Astrocyte (in vitro differentiated cells and primary cell): ENCODE measurements around the gene STK24. TPM values are rescaled to one million over a fixed set of nuclear protein-coding genes. Genes with fewer than 3 reads are reported as not detected.

Experiments
- DNase-seq: peaks from one replicate; pipeline ENCODE4 v3.0.0-alpha.2; 2010; ENCODE audit warnings: low read depth
- FAIRE-seq: peaks from 2 replicates; lab custom pipeline; 2011; peaks lifted over from hg19 to GRCh38; lab: Jason Lieb, UNC
- H2AFZ ChIP-seq: 2 replicates; pipeline ENCODE4 v1.6.0; 2012; ENCODE audit warnings: low read depth, low read length, inconsistent platforms
- H3K27ac ChIP-seq: 2 replicates; pipeline ENCODE4 v1.5.1; 2011; ENCODE audit warnings: low read depth, low read length, inconsistent platforms
- H3K27me3 ChIP-seq: 2 replicates; pipeline ENCODE4 v1.6.0; 2011; ENCODE audit warnings: low read length, inconsistent platforms; ENCODE audit not compliant: insufficient read depth
- H3K36me3 ChIP-seq: 2 replicates; pipeline ENCODE4 v1.5.1; 2011; ENCODE audit warnings: low read length, inconsistent platforms; ENCODE audit not compliant: insufficient read depth
- H3K4me1 ChIP-seq: 2 replicates; pipeline ENCODE4 v1.5.1; 2011; ENCODE audit warnings: low read length, inconsistent platforms; ENCODE audit not compliant: insufficient read depth
- H3K4me2 ChIP-seq: 2 replicates; pipeline ENCODE4 v1.6.0; 2012; ENCODE audit warnings: low read length, inconsistent platforms
- H3K4me3 ChIP-seq: 2 replicates; pipeline ENCODE4 v1.5.1; 2011; ENCODE audit warnings: low read depth, mild to moderate bottlenecking, low read length, inconsistent platforms; ENCODE audit not compliant: insufficient read depth
- H3K79me2 ChIP-seq: 2 replicates; pipeline ENCODE4 v1.6.0; 2012; ENCODE audit warnings: mild to moderate bottlenecking, low read length, inconsistent platforms; ENCODE audit not compliant: insufficient read depth
- H3K9ac ChIP-seq: 2 replicates; pipeline ENCODE4 v1.6.0; 2012; ENCODE audit warnings: mild to moderate bottlenecking, low read length, inconsistent platforms
- H3K9me3 ChIP-seq: 2 replicates; pipeline ENCODE4 v1.5.1; 2012; ENCODE audit warnings: low read depth, mild to moderate bottlenecking, low read length, inconsistent platforms; ENCODE audit not compliant: insufficient read depth
- H4K20me1 ChIP-seq: 2 replicates; pipeline ENCODE4 v1.6.0; 2012; ENCODE audit warnings: low read length, inconsistent platforms; ENCODE audit not compliant: insufficient read depth
- H3K27ac Mint-ChIP-seq: one replicate; pipeline ENCODE4 v1.8.0; 2021; ENCODE audit warnings: mild to moderate bottlenecking, mixed read lengths; ENCODE audit not compliant: unreplicated experiment
- H3K27me3 Mint-ChIP-seq: one replicate; pipeline ENCODE4 v1.8.0; 2021; ENCODE audit warnings: low read depth, mixed read lengths; ENCODE audit not compliant: unreplicated experiment
- H3K36me3 Mint-ChIP-seq: one replicate; pipeline ENCODE4 v1.8.0; 2021; ENCODE audit warnings: low read depth, mixed read lengths; ENCODE audit not compliant: unreplicated experiment
- H3K4me1 Mint-ChIP-seq: one replicate; pipeline ENCODE4 v1.8.0; 2021; ENCODE audit warnings: low read depth, mixed read lengths; ENCODE audit not compliant: unreplicated experiment
- H3K4me3 Mint-ChIP-seq: one replicate; pipeline ENCODE4 v1.8.0; 2021; ENCODE audit warnings: mild to moderate bottlenecking, moderate library complexity, mixed read lengths; ENCODE audit not compliant: unreplicated experiment
- H3K9me3 Mint-ChIP-seq: one replicate; pipeline ENCODE4 v1.8.0; 2021; ENCODE audit warnings: mild to moderate bottlenecking, mixed read lengths; ENCODE audit not compliant: unreplicated experiment
- CTCF ChIP-seq: IDR thresholded peaks from 2 replicates; pipeline ENCODE4 v1.5.1; 2011; ENCODE audit warnings: low read depth, mild to moderate bottlenecking, inconsistent platforms, low read length, moderate library complexity; ENCODE audit not compliant: insufficient read depth
- EZH2 ChIP-seq: IDR thresholded peaks from 2 replicates; pipeline ENCODE4 v1.6.1; 2012; ENCODE audit warnings: mild to moderate bottlenecking, low read length, inconsistent platforms; ENCODE audit not compliant: insufficient read depth
- total RNA-seq: library from RNA; stranded (reverse); gene quantifications from 2 replicates; pipeline ENCODE4 v1.2.1, GENCODE V29; 2021

STK24 gene
- total RNA-seq, 1 donor from 2014 or later = 96.1 TPM

- Histone ChIP-seq H3K9me3 (no peaks in the 10 kb centered on the region), H3K4me3 (no peak overlapping the region), H3K36me3 (no peaks in the 10 kb centered on the region), H3K4me2 (peak overlapping the region; percentile 40), H3K79me2 (peaks cover 93% of the 10 kb centered on the region), H3K27me3 (no peaks in the 10 kb centered on the region), H2AFZ (no peak overlapping the region), H3K4me1 (peaks cover 47% of the 10 kb centered on the region), H3K27ac (peak overlapping the region; percentile 85), H3K9ac (peak overlapping the region; percentile 3), H4K20me1 (peaks cover 53% of the 10 kb centered on the region)
- TF ChIP-seq EZH2 = no peak
- no peak for TF ChIP-seq CTCF
- peaks cover 73% of the 10 kb centered on the region for H3K4me1 Mint-ChIP-seq
- H3K36me3 Mint-ChIP-seq = peaks cover 22% of the 10 kb centered on the region
- H3K27me3 Mint-ChIP-seq = no peaks in the 10 kb centered on the region
- H3K27ac Mint-ChIP-seq = peak overlapping the region; percentile 100
- peak overlapping the region; percentile 50 for H3K4me3 Mint-ChIP-seq
- no peak for FAIRE-seq
- peak; percentile 80 for DNase-seq
- no peaks in the 10 kb centered on the region for H3K9me3 Mint-ChIP-seq
These were observed 69.6 kb downstream of the STK24 start for GRCh38 chr13:98507282-98507797.

GRCh38 chr13:98506728-98507230 lies 70.1 kb downstream of the STK24 start:
- Mint-ChIP-seq H3K4me3 (peak overlapping the region; percentile 8), H3K27me3 (no peaks in the 10 kb centered on the region), H3K4me1 (peaks cover 75% of the 10 kb centered on the region), H3K36me3 (peaks cover 20% of the 10 kb centered on the region), H3K9me3 (no peaks in the 10 kb centered on the region), H3K27ac (peak overlapping the region; percentile 100)
- Histone ChIP-seq H3K4me3 (no peak overlapping the region), H3K79me2 (peaks cover 93% of the 10 kb centered on the region), H4K20me1 (peaks cover 59% of the 10 kb centered on the region), H3K9me3 (no peaks in the 10 kb centered on the region), H3K9ac (peak overlapping the region; percentile 3), H3K36me3 (no peaks in the 10 kb centered on the region), H3K27me3 (no peaks in the 10 kb centered on the region), H3K4me1 (peaks cover 47% of the 10 kb centered on the region), H3K4me2 (peak overlapping the region; percentile 40), H3K27ac (peak overlapping the region; percentile 85), H2AFZ (no peak overlapping the region)
- FAIRE-seq (no peak), DNase-seq (no peak)
- no peak for TF ChIP-seq EZH2
- TF ChIP-seq CTCF = no peak

- peak overlapping the region; percentile 100 for H3K27ac Mint-ChIP-seq
- no peak overlapping the region for H3K4me3 ChIP-seq
These were observed 70.6 kb downstream of the STK24 start for GRCh38 chr13:98506322-98506721.

More at GRCh38 chr13:98506322-98506721, 70.6 kb downstream of the STK24 start:
- H3K4me1 Mint-ChIP-seq = peaks cover 78% of the 10 kb centered on the region
- H3K9ac ChIP-seq = no peak overlapping the region
- DNase-seq (no peak), FAIRE-seq (no peak)
- peaks cover 93% of the 10 kb centered on the region for H3K79me2 ChIP-seq
- H3K27me3 ChIP-seq = no peaks in the 10 kb centered on the region
- no peaks in the 10 kb centered on the region for H3K36me3 ChIP-seq
- no peaks in the 10 kb centered on the region for H3K9me3 ChIP-seq
- H3K9me3 Mint-ChIP-seq = no peaks in the 10 kb centered on the region
- no peak overlapping the region for H3K27ac ChIP-seq
- H3K4me2 ChIP-seq = no peak overlapping the region
- H3K36me3 Mint-ChIP-seq = peaks cover 18% of the 10 kb centered on the region
- H3K4me1 ChIP-seq = peaks cover 47% of the 10 kb centered on the region
- no peak overlapping the region for H2AFZ ChIP-seq
- H3K4me3 Mint-ChIP-seq = no peak overlapping the region
- no peak for TF ChIP-seq CTCF
- TF ChIP-seq EZH2 = no peak
- H4K20me1 ChIP-seq = peaks cover 60% of the 10 kb centered on the region
- no peaks in the 10 kb centered on the region for H3K27me3 Mint-ChIP-seq
